Left lung (tissue), 10 donors: ENCODE measurements around the gene IQSEC2. TPM values are rescaled to one million over a fixed set of nuclear protein-coding genes. Genes with fewer than 3 reads are reported as not detected.

ENCODE experiments used
- ATAC-seq: fragments of 200-7000 bp; cut with Tn5 transposase; one replicate; pipeline ENCODE4 v1.9.1; 2020; ENCODE audit warnings: moderate library complexity
- DNase-seq, 4 donors: peaks; one replicate each; pipeline ENCODE4 v3.0.0-alpha.2; 2013 to 2020
- H3K27ac ChIP-seq, 2 donors: fragments of 200-600 bp; sonication (generic) in 1 of 2; one replicate each; pipeline versions ENCODE4 v1.5.0 to v1.8.0; 2020 to 2021
- H3K27me3 ChIP-seq, 2 donors: fragments of 200-600 bp; sonication (generic) in 1 of 2; one replicate each; pipeline versions ENCODE4 v1.5.0 to v1.8.0; 2020 to 2021
- H3K36me3 ChIP-seq, 2 donors: fragments of 200-600 bp; sonication (generic) in 1 of 2; one replicate each; pipeline versions ENCODE4 v1.5.0 to v1.8.0; 2020 to 2021
- H3K4me1 ChIP-seq, 2 donors: fragments of 200-600 bp; one replicate each; pipeline ENCODE4 v1.8.0; 2021
- H3K4me3 ChIP-seq, 2 donors: fragments of 200-600 bp; sonication (generic) in 1 of 2; one replicate each; pipeline versions ENCODE4 v1.5.0 to v1.8.0; 2020 to 2021; ENCODE audit warnings: mild to moderate bottlenecking in 1 of 2
- H3K9me3 ChIP-seq, 2 donors: fragments of 200-600 bp; sonication (generic) in 1 of 2; one replicate each; pipeline versions ENCODE4 v1.5.0 to v1.8.0; 2020 to 2021
- intact Hi-C, 2 donors: fragments of 100-400 bp; cut with DNase I; formaldehyde crosslinking; loops; one replicate each; pipeline versions ENCODE4 v1.11.2 to v1.14.2; 2022
- polyA plus RNA-seq, 6 donors: library from polyadenylated mRNA; unstranded; fragments of 120-200 nt; gene quantifications; one replicate each; pipeline ENCODE4 v1.2.1, GENCODE V29; 2013; ENCODE audit not compliant: insufficient read length in 6 of 6
- total RNA-seq, 2 donors: library from RNA; stranded (reverse); fragmentation: NEBNext Ultra II Directional; extraction: Animal tissue kit (Norgen Biotek cat#: 25700); gene quantifications; one replicate each; pipeline ENCODE4 v1.2.1, GENCODE V29; 2021
- TF ChIP-seq, protein P1 (sequence below), 2 donors: fragments of 200-600 bp; sonication (generic) in 1 of 2; IDR thresholded peaks; one replicate each; pipeline versions ENCODE4 v1.5.0 to v1.8.0; 2021; ENCODE audit warnings: antibody characterized with exemption in 2 of 2
- donor health status: DM: no; HTN: yes; CAD: no.
- donor health status: DM: no; HTN: no; CAD: no.

Gene IQSEC2
- total and polyA plus RNA-seq, 8 donors: 13.6 to 17.3 (median 15.0) TPM

DNA sequence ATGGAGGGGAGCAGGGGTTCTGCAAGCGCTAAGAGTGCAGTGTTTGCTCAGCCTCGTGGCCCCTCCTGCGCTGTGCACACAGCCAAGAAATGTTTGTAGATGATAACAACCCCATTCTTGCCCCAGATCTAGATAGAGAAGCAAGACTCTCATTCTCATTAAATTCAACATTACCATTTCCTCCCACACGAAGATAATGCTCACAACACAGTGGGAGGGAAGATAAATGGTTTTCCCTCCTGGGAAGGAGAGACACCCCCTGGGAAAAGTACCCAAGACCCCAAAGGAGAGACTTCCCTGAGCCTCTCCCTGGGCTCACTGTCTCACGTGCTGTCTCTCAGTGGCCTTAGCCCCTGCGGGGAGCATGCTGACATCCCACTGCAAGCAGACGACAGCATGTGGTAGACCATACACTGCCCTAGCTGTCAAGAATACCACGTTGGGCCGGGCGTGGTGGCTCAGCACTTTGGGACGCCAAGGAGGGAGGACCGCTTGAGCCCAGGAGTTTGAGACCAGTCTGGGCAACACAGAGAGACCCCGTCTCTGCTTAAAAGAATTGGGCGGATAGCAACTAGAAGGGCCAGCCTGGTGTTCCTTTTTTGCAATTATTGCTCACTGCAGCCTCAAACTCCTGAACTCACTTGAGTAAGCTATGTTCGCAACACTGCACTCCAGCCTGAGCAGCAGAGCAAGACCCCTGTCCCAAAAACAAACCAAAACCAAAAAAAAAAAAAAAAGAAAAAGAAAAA lies 34.9 kb upstream of the IQSEC2 start:
- DNase-seq (no peak), ATAC-seq (no peak)
- no peak overlapping the region for H3K4me3 ChIP-seq
- intact Hi-C loops: loop anchor here in 1 of 2 donors (10.0 kb wide), 1 partner anchor 119 kb away; the partner anchor contains the start of gene HSD17B10
- H3K9me3 ChIP-seq: no peaks in the 10 kb centered on the region
- peaks cover 0 to 20% of the 10 kb centered on the region in 2 donors for H3K4me1 ChIP-seq
- no peak overlapping the region for H3K27ac ChIP-seq
- peaks cover 26 to 35% of the 10 kb centered on the region in 2 donors for H3K27me3 ChIP-seq
- TF ChIP-seq, protein P1, sequence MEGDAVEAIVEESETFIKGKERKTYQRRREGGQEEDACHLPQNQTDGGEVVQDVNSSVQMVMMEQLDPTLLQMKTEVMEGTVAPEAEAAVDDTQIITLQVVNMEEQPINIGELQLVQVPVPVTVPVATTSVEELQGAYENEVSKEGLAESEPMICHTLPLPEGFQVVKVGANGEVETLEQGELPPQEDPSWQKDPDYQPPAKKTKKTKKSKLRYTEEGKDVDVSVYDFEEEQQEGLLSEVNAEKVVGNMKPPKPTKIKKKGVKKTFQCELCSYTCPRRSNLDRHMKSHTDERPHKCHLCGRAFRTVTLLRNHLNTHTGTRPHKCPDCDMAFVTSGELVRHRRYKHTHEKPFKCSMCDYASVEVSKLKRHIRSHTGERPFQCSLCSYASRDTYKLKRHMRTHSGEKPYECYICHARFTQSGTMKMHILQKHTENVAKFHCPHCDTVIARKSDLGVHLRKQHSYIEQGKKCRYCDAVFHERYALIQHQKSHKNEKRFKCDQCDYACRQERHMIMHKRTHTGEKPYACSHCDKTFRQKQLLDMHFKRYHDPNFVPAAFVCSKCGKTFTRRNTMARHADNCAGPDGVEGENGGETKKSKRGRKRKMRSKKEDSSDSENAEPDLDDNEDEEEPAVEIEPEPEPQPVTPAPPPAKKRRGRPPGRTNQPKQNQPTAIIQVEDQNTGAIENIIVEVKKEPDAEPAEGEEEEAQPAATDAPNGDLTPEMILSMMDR (IDR thresholded peaks at IDR 0.05): no peak
- no peaks in the 10 kb centered on the region for H3K36me3 ChIP-seq

DNA sequence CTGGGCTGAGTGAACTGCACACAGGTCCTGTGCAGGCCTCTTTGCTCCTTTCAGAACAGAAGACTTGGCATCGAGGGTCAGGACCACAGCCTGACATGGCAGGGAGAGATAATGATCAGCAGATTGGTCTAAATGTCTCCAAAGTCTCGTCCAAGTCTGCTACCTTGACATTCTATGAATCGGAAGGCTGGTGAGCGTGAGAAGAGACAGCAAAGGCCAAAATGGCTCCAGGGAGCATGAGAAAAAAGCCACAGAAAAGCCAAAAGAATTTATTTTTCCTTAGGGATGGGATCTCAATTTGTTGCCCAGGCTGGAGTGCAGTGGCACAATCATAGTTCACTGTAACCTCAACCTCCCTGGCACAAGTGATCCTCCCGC lies 32.3 kb upstream of the IQSEC2 start:
- H3K27ac ChIP-seq: peak overlapping the region in 1 of 2 donors; percentile 66
- DNase-seq (no peak), ATAC-seq (no peak)
- intact Hi-C loops: loop anchor here in 1 of 2 donors (10.0 kb wide), 1 partner anchor 121 kb away; the partner anchor contains the start of gene HSD17B10
- H3K4me1 ChIP-seq: peaks cover 0 to 10% of the 10 kb centered on the region in 2 donors
- H3K4me3 ChIP-seq: no peak overlapping the region
- H3K27me3 ChIP-seq: peaks cover 1 to 12% of the 10 kb centered on the region in 2 donors
- no peaks in the 10 kb centered on the region for H3K36me3 ChIP-seq
- TF ChIP-seq, protein P1 (IDR thresholded peaks at IDR 0.05): no peak
- no peaks in the 10 kb centered on the region for H3K9me3 ChIP-seq

DNA sequence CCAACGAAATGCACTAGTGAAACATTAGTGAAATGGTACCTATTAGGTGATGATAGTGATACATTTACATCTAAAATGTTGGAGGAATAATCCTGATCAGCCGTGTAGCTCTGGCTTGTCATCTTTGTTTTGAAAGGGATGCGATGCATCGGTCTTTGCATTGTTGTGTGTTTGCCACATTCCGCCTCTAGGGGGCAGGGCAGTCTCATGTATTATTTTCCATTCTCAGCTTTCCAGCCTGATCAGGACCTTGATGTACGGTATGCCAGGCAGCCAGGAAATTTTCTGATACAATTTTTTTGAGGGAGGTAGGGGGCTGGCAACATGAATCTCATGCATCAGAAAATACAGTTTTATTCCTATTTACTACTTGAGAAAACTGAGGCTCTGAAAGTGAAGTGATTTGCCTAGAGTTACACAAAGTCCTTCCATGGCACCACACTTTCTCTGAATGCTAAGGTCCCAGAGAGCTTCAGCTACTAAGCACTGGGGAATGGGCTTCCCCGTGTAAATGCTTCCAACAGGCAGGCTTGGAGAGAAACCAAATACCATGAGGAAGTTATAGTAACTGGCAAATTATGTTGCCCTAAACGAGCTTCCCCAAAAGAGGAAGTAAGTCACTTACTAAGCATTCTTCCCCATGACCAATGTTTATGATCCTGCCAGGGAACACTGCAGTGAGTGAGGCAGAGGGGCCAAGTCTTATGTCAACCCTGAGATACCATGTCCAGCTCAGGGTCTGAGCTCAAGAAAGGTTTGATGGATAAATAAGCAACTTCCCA lies 31.8 kb upstream of the IQSEC2 start:
- Histone ChIP-seq H3K36me3 (no peaks in the 10 kb centered on the region), H3K9me3 (no peaks in the 10 kb centered on the region), H3K4me3 (no peak overlapping the region), H3K4me1 (peaks cover 0 to 10% of the 10 kb centered on the region in 2 donors), H3K27me3 (peaks cover 0 to 6% of the 10 kb centered on the region in 2 donors), H3K27ac (peak overlapping the region in 1 of 2 donors; percentile 66)
- TF ChIP-seq, protein P1 (IDR thresholded peaks at IDR 0.05): peak; percentile 71 to 74
- peak in 2 of 4 donors; percentile 63 to 65 for DNase-seq
- ATAC-seq: peak; percentile 84
- intact Hi-C loops: loop anchor here in 1 of 2 donors (10.0 kb wide), 1 partner anchor 122 kb away; the partner anchor contains the start of gene HSD17B10

DNA sequence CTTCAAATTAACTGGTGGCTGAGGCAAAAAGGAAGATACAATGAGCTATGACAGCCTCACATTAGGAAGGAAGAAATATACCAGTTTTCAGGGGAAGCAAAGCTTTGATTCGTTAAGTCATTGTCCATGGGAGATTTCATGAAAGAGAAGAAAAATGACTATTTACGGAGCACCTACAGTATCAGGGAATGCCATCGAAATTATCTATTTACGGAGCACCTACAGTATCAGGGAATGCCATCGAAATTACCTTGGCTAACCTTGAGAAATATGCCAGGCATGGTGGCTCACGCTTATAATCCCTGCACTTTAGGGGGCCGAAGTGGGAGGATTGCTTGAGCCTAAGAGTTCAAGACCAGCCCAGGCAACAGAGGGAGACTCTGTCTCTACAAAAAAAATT lies 28.5 kb upstream of the IQSEC2 start:
- Histone ChIP-seq H3K4me1 (peaks cover 0 to 10% of the 10 kb centered on the region in 2 donors), H3K9me3 (no peaks in the 10 kb centered on the region), H3K36me3 (no peaks in the 10 kb centered on the region), H3K4me3 (no peak overlapping the region), H3K27me3 (no peaks in the 10 kb centered on the region), H3K27ac (no peak overlapping the region)
- ATAC-seq: no peak
- intact Hi-C loops: loop anchor here in 1 of 2 donors (10.0 kb wide), 1 partner anchor 125 kb away; the partner anchor contains the start of gene HSD17B10
- no peak for DNase-seq
- TF ChIP-seq, protein P1 (IDR thresholded peaks at IDR 0.05): no peak

DNA sequence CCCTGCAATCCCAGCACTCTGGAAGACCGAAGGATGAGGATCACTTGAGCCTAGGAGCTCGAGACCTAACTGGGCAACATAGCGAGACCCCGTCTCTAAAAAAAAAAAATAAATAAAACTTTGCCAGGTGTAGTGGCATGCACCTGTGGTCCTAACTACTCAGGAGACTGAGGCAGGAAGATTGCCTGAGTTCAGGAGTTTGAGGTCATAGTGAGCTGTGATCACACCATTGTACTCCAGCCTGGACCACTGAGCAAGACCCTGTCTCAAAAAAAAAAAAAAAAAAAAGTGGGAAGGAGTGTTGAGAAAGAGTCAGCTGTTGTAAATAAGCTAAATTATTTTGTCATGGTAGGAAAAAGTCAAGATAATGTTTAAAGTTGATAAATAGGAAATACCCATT lies 27.5 kb upstream of the IQSEC2 start:
- Histone ChIP-seq H3K4me1 (peaks cover 0 to 10% of the 10 kb centered on the region in 2 donors), H3K27me3 (no peaks in the 10 kb centered on the region), H3K9me3 (no peaks in the 10 kb centered on the region), H3K4me3 (no peak overlapping the region), H3K27ac (no peak overlapping the region), H3K36me3 (no peaks in the 10 kb centered on the region)
- TF ChIP-seq, protein P1 (IDR thresholded peaks at IDR 0.05): no peak
- no peak for DNase-seq
- intact Hi-C loops: no loop called here
- no peak for ATAC-seq
